ENCODE measurements around the gene MMP28.

- TF ChIP-seq CTCF (IDR thresholded peaks at IDR 0.05) (no peak), POLR2AphosphoS5 (IDR thresholded peaks at IDR 0.05) (no peak)
Measured at GRCh38 chr17:35780950-35781349, 14.5 kb downstream of the MMP28 start.

All from breast epithelium (tissue), 3 donors.